ENCODE results near the gene NRXN3.

- TF ChIP-seq CTCF (IDR thresholded peaks at IDR 0.05) = no peak
- no peak for TF ChIP-seq EP300 (IDR thresholded peaks at IDR 0.05; ENCODE audit: low read depth)
- TF ChIP-seq POLR2A (IDR thresholded peaks at IDR 0.05) = no peak
Measured at GRCh38 chr14:79834868-79835267, 1664.7 kb downstream of the NRXN3 start.
